ENCODE results near the gene SIGLEC10.

- no peak for TF ChIP-seq CTCF (IDR thresholded peaks at IDR 0.05)
- no peak for TF ChIP-seq POLR2AphosphoS5 (IDR thresholded peaks at IDR 0.05)
Measured at GRCh38 chr19:51415187-51415586, 2.3 kb downstream of the SIGLEC10 start.

All from sigmoid colon (tissue), 4 donors.